ENCODE measurements around the gene TNPO2. TPM values are rescaled to one million over a fixed set of nuclear protein-coding genes. Genes with fewer than 3 reads are reported as not detected.

Gene TNPO2
- total and polyA plus RNA-seq, 2 experiments from 2014 or later = 13.3 to 30.9 TPM

DNA sequence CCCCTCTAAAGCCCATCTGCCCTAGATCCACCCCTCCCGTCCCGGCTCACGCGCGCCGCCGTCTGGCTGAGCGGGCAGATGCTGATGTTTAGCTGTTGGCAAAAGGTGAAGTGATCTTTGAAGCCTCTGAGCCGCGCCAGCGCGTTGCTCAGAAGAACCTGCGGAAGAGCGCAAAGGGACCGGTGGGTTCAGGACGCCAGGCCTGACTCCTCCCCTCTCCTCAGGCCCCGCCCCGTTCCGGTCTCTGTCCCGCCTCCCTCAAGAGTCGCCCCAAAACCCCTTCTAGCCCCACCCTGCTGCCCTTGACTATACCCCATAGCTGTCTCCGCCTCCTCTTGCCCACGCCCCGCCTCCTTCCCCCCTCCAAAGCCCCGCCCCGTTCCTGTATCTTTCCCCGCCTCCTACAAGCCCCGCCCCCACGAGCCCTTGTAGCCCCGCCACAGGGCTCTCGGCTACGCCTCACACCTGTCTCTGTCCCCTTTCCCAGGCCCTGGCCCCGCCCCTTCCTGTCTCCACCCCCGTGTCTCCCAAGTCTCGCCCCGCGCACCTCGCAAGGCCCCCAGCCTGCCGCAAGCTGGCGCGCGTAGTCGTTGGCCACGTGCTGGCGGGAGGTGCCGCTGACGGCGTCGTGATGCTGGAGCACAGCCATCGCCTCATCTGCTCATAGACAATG, 66.7 kb downstream of the TNPO2 start:
- no peak overlapping the region for H3K27ac ChIP-seq
- WGBS, 2 experiments (ENCODE audit: low coverage in 1 of 2, low lambda C conversion rate in 2 of 2, missing lambda C conversion rate in 2 of 2) = 60 to 64% methylated on average over 30 to 50 of the region's 50 CpGs
- H2AFZ ChIP-seq = no peak overlapping the region
- H3F3A ChIP-seq (ENCODE audit: insufficient read depth) = no peaks in the 10 kb centered on the region
- H4K20me1 ChIP-seq (ENCODE audit: insufficient read depth) = no peaks in the 10 kb centered on the region
- no peaks in the 10 kb centered on the region for H3K79me2 ChIP-seq (ENCODE audit: insufficient read depth)
- H3K9me2 ChIP-seq (ENCODE audit: insufficient read depth) = no peaks in the 10 kb centered on the region
- no peak overlapping the region for H3K4me3 ChIP-seq
- TF ChIP-seq EZH2phosphoT487 (IDR thresholded peaks at IDR 0.05; ENCODE audit: insufficient read depth, low read depth) (no peak), EZH2 (IDR thresholded peaks at IDR 0.05; ENCODE audit: insufficient read depth, poor library complexity, severe bottlenecking) (no peak)
- DNase-seq = peak; percentile 39
- H3K36me3 ChIP-seq (ENCODE audit: low read depth) = peaks cover 6% of the 10 kb centered on the region; the same call in 1 of the 2 replicates
- H3K4me1 ChIP-seq (ENCODE audit: insufficient read depth) = no peaks in the 10 kb centered on the region
- H3K27me3 ChIP-seq (replicated peaks; ENCODE audit: insufficient read depth) = no peaks in the 10 kb centered on the region
- in situ Hi-C loops (cut with MboI) = no loop called here
- H3K9ac ChIP-seq = no peak overlapping the region
- H3K4me2 ChIP-seq (ENCODE audit: unreplicated experiment) = no peak overlapping the region
- H3K9me3 ChIP-seq (ENCODE audit: low read depth) = no peaks in the 10 kb centered on the region

DNA sequence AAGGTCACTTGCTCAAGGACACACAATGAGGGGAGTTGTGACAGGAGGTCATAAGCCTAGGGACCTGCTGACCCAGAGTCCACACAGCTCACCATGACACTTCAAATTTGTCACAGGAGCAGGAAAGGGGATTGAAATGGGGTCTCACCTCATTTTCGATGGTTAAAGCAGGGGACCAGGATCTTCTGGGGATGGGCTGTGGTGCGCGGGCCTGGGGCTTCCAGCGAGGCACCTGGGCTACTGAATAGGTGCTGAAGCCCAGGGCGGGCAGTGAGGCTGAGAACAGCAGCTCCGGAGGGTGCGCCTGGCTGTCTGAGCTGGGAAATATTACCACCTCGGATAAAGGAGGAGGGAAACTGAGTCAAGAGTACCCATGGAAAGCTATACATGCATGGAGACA, 68.2 kb downstream of the TNPO2 start:
- in situ Hi-C loops (cut with MboI) = no loop called here
- no peak overlapping the region for H3K27ac ChIP-seq
- H4K20me1 ChIP-seq (ENCODE audit: insufficient read depth) = no peaks in the 10 kb centered on the region
- H3K9me2 ChIP-seq (ENCODE audit: insufficient read depth) = no peaks in the 10 kb centered on the region
- no peak for TF ChIP-seq EZH2phosphoT487 (IDR thresholded peaks at IDR 0.05; ENCODE audit: insufficient read depth, low read depth)
- TF ChIP-seq EZH2 (IDR thresholded peaks at IDR 0.05; ENCODE audit: insufficient read depth, poor library complexity, severe bottlenecking) = no peak
- H3K79me2 ChIP-seq (ENCODE audit: insufficient read depth) = no peaks in the 10 kb centered on the region
- no peaks in the 10 kb centered on the region for H3K9me3 ChIP-seq (ENCODE audit: low read depth)
- WGBS, 2 experiments (ENCODE audit: low coverage in 1 of 2, low lambda C conversion rate in 2 of 2, missing lambda C conversion rate in 2 of 2) = 90 to 93% methylated on average over 8 of the region's 8 CpGs
- H3F3A ChIP-seq (ENCODE audit: insufficient read depth) = no peaks in the 10 kb centered on the region
- H3K4me1 ChIP-seq (ENCODE audit: insufficient read depth) = no peaks in the 10 kb centered on the region
- H3K4me3 ChIP-seq = no peak overlapping the region
- no peak overlapping the region for H3K4me2 ChIP-seq (ENCODE audit: unreplicated experiment)
- no peaks in the 10 kb centered on the region for H3K27me3 ChIP-seq (replicated peaks; ENCODE audit: insufficient read depth)
- DNase-seq = no peak
- H2AFZ ChIP-seq = no peak overlapping the region
- peaks cover 6% of the 10 kb centered on the region; the same call in 1 of the 2 replicates for H3K36me3 ChIP-seq (ENCODE audit: low read depth)
- no peak overlapping the region for H3K9ac ChIP-seq

DNA sequence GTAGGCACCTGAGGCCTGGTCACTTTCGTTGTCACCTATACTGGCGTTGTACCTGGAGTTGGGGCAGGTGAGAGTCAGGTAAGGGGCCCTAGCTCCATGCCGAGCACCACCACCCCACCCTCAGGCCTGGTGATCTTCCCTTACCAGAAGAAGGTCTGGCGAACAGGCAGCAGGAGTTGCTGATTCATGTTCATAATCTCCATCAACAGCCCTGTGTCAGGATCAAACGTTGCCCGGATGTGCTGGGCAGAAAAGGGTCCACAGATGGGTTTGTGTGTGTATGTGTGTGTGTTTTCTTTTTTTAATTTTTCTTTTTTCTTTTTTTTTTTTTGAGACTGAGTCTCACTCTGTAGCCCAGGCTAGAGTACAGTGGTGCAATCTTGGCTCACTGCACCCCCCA, 71.5 kb downstream of the TNPO2 start:
- Histone ChIP-seq H3K4me3 (no peak overlapping the region), H3K4me1 (ENCODE audit: insufficient read depth) (no peaks in the 10 kb centered on the region), H3K27me3 (replicated peaks; ENCODE audit: insufficient read depth) (no peaks in the 10 kb centered on the region), H3K79me2 (ENCODE audit: insufficient read depth) (no peaks in the 10 kb centered on the region), H3K9me3 (ENCODE audit: low read depth) (no peaks in the 10 kb centered on the region), H3F3A (ENCODE audit: insufficient read depth) (no peaks in the 10 kb centered on the region), H3K9me2 (ENCODE audit: insufficient read depth) (no peaks in the 10 kb centered on the region), H2AFZ (no peak overlapping the region), H3K36me3 (ENCODE audit: low read depth) (peaks cover 6% of the 10 kb centered on the region; the same call in 1 of the 2 replicates), H3K4me2 (ENCODE audit: unreplicated experiment) (no peak overlapping the region), H4K20me1 (ENCODE audit: insufficient read depth) (no peaks in the 10 kb centered on the region), H3K27ac (no peak overlapping the region), H3K9ac (no peak overlapping the region)
- WGBS, 2 experiments (ENCODE audit: low coverage in 1 of 2, low lambda C conversion rate in 2 of 2, missing lambda C conversion rate in 2 of 2) = 96 to 97% methylated on average over 6 of the region's 6 CpGs
- TF ChIP-seq EZH2phosphoT487 (IDR thresholded peaks at IDR 0.05; ENCODE audit: insufficient read depth, low read depth) (no peak), EZH2 (IDR thresholded peaks at IDR 0.05; ENCODE audit: insufficient read depth, poor library complexity, severe bottlenecking) (no peak)
- in situ Hi-C loops (cut with MboI) = no loop called here
- DNase-seq = no peak

DNA sequence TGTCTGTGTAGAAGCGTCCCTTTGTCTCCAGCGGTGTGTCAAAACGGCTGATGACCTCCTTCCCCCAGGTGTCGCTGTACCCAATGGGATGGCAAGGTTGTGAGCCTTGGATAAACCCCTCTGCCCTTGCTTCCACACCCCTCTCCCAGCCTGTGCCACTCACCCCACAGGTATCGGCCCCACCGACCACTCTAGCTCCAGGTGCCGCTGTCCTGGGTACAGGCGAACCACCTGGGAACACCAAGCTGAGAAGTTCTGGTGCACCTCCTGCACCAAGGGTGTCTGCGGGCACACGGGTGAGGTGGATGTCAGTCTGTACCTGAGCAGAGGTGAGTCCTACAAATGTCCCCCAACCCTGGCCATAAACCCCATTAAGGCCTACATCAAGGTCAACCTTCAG, 73.8 kb downstream of the TNPO2 start:
- Histone ChIP-seq H3K4me1 (ENCODE audit: insufficient read depth) (no peaks in the 10 kb centered on the region), H3F3A (ENCODE audit: insufficient read depth) (no peaks in the 10 kb centered on the region), H3K27me3 (replicated peaks; ENCODE audit: insufficient read depth) (no peaks in the 10 kb centered on the region), H3K9me2 (ENCODE audit: insufficient read depth) (no peaks in the 10 kb centered on the region), H3K79me2 (ENCODE audit: insufficient read depth) (no peaks in the 10 kb centered on the region), H4K20me1 (ENCODE audit: insufficient read depth) (no peaks in the 10 kb centered on the region), H3K9me3 (ENCODE audit: low read depth) (no peaks in the 10 kb centered on the region), H2AFZ (no peak overlapping the region), H3K4me2 (ENCODE audit: unreplicated experiment) (no peak overlapping the region), H3K36me3 (ENCODE audit: low read depth) (no peaks in the 10 kb centered on the region), H3K9ac (no peak overlapping the region), H3K27ac (no peak overlapping the region), H3K4me3 (no peak overlapping the region)
- in situ Hi-C loops (cut with MboI) = no loop called here
- 91 to 92% methylated on average over 10 of the region's 10 CpGs for WGBS, 2 experiments (ENCODE audit: low coverage in 1 of 2, low lambda C conversion rate in 2 of 2, missing lambda C conversion rate in 2 of 2)
- no peak for DNase-seq
- no peak for TF ChIP-seq EZH2 (IDR thresholded peaks at IDR 0.05; ENCODE audit: insufficient read depth, poor library complexity, severe bottlenecking)
- TF ChIP-seq EZH2phosphoT487 (IDR thresholded peaks at IDR 0.05; ENCODE audit: insufficient read depth, low read depth) = no peak

Small RNA genes lying within 50 kb of the gene (small RNA-seq; reads per million reads assigned to genes)
- gene SNORD41 (ENCODE audit: low read depth, low replicate concordance) = 27.1 reads per million, percentile 90 among the genes with 10 or more reads in this experiment

Other genes starting within 250 kb of the TNPO2 start
- 2.7 and 4.2 TPM in 2 replicates for gene ZNF709, start 239.1 kb downstream of the TNPO2 start, total RNA-seq (2014; rRNA removed; shearing (Covaris generic))
- gene ZNF709, start 239.1 kb downstream of the TNPO2 start, polyA plus RNA-seq (2016; fragmentation: Nextera tagmentation; extraction: Ambion mirVana) = 1.1 and 1.6 TPM in 2 replicates
- gene ZNF564, start 172.4 kb downstream of the TNPO2 start, total RNA-seq (2014; rRNA removed; shearing (Covaris generic)) = 3.7 and 8.3 TPM in 2 replicates
- 5.1 and 5.6 TPM in 2 replicates for gene ZNF564, start 172.4 kb downstream of the TNPO2 start, polyA plus RNA-seq (2016; fragmentation: Nextera tagmentation; extraction: Ambion mirVana)
- gene ZNF490, start 113.1 kb downstream of the TNPO2 start, total RNA-seq (2014; rRNA removed; shearing (Covaris generic)) = 4.0 and 11.8 TPM in 2 replicates
- 2.6 and 2.7 TPM in 2 replicates for gene ZNF490, start 113.1 kb downstream of the TNPO2 start, polyA plus RNA-seq (2016; fragmentation: Nextera tagmentation; extraction: Ambion mirVana)
- gene ZNF791, start 113.0 kb downstream of the TNPO2 start, total RNA-seq (2014; rRNA removed; shearing (Covaris generic)) = 11.6 and 11.9 TPM in 2 replicates
- gene ZNF791, start 113.0 kb downstream of the TNPO2 start, polyA plus RNA-seq (2016; fragmentation: Nextera tagmentation; extraction: Ambion mirVana) = 12.6 and 14.5 TPM in 2 replicates
- 56.5 and 81.7 TPM in 2 replicates for gene MAN2B1, start 57.2 kb downstream of the TNPO2 start, total RNA-seq (2014; rRNA removed; shearing (Covaris generic))
- 37.1 and 40.6 TPM in 2 replicates for gene MAN2B1, start 57.2 kb downstream of the TNPO2 start, polyA plus RNA-seq (2016; fragmentation: Nextera tagmentation; extraction: Ambion mirVana)
- gene WDR83, start 57.1 kb downstream of the TNPO2 start, total RNA-seq (2014; rRNA removed; shearing (Covaris generic)) = 8.2 and 9.4 TPM in 2 replicates
- gene WDR83, start 57.1 kb downstream of the TNPO2 start, polyA plus RNA-seq (2016; fragmentation: Nextera tagmentation; extraction: Ambion mirVana) = 12.7 and 13.1 TPM in 2 replicates
- gene DHPS, start 42.1 kb downstream of the TNPO2 start, total RNA-seq (2014; rRNA removed; shearing (Covaris generic)) = 68.4 and 104 TPM in 2 replicates
- 50.9 and 56.0 TPM in 2 replicates for gene DHPS, start 42.1 kb downstream of the TNPO2 start, polyA plus RNA-seq (2016; fragmentation: Nextera tagmentation; extraction: Ambion mirVana)
- gene GNG14, start 35.9 kb downstream of the TNPO2 start, total RNA-seq (2014; rRNA removed; shearing (Covaris generic)) = not detected in 2 replicates
- gene GNG14, start 35.9 kb downstream of the TNPO2 start, polyA plus RNA-seq (2016; fragmentation: Nextera tagmentation; extraction: Ambion mirVana) = not detected in 2 replicates
- 13.8 and 22.3 TPM in 2 replicates for gene FBXW9, start 27.3 kb downstream of the TNPO2 start, total RNA-seq (2014; rRNA removed; shearing (Covaris generic))
- gene FBXW9, start 27.3 kb downstream of the TNPO2 start, polyA plus RNA-seq (2016; fragmentation: Nextera tagmentation; extraction: Ambion mirVana) = 14.2 TPM in 2 replicates
- gene TRIR, start 10.8 kb upstream of the TNPO2 start, total RNA-seq (2014; rRNA removed; shearing (Covaris generic)) = 202 and 210 TPM in 2 replicates
- 162 and 170 TPM in 2 replicates for gene TRIR, start 10.8 kb upstream of the TNPO2 start, polyA plus RNA-seq (2016; fragmentation: Nextera tagmentation; extraction: Ambion mirVana)
- 81.3 and 110 TPM in 2 replicates for gene GET3, start 13.6 kb upstream of the TNPO2 start, total RNA-seq (2014; rRNA removed; shearing (Covaris generic))
- gene GET3, start 13.6 kb upstream of the TNPO2 start, polyA plus RNA-seq (2016; fragmentation: Nextera tagmentation; extraction: Ambion mirVana) = 106 and 111 TPM in 2 replicates
- not detected in 2 replicates for gene BEST2, start 27.9 kb upstream of the TNPO2 start, total RNA-seq (2014; rRNA removed; shearing (Covaris generic))
- not detected in 2 replicates for gene BEST2, start 27.9 kb upstream of the TNPO2 start, polyA plus RNA-seq (2016; fragmentation: Nextera tagmentation; extraction: Ambion mirVana)
- gene HOOK2, start 51.6 kb upstream of the TNPO2 start, total RNA-seq (2014; rRNA removed; shearing (Covaris generic)) = 17.1 TPM in 2 replicates
- gene HOOK2, start 51.6 kb upstream of the TNPO2 start, polyA plus RNA-seq (2016; fragmentation: Nextera tagmentation; extraction: Ambion mirVana) = 11.8 and 12.4 TPM in 2 replicates
- gene JUNB, start 67.6 kb upstream of the TNPO2 start, total RNA-seq (2014; rRNA removed; shearing (Covaris generic)) = 159 and 195 TPM in 2 replicates
- 95.1 and 96.2 TPM in 2 replicates for gene JUNB, start 67.6 kb upstream of the TNPO2 start, polyA plus RNA-seq (2016; fragmentation: Nextera tagmentation; extraction: Ambion mirVana)
- gene PRDX2, start 77.9 kb upstream of the TNPO2 start, total RNA-seq (2014; rRNA removed; shearing (Covaris generic)) = 230 TPM in 2 replicates
- gene PRDX2, start 77.9 kb upstream of the TNPO2 start, polyA plus RNA-seq (2016; fragmentation: Nextera tagmentation; extraction: Ambion mirVana) = 252 TPM in 2 replicates
- not detected in 2 replicates for gene THSD8, start 78.1 kb upstream of the TNPO2 start, total RNA-seq (2014; rRNA removed; shearing (Covaris generic))
- 10.8 and 12.5 TPM in 2 replicates for gene THSD8, start 78.1 kb upstream of the TNPO2 start, polyA plus RNA-seq (2016; fragmentation: Nextera tagmentation; extraction: Ambion mirVana)
- 8.2 and 16.9 TPM in 2 replicates for gene RNASEH2A, start 82.7 kb upstream of the TNPO2 start, total RNA-seq (2014; rRNA removed; shearing (Covaris generic))
- gene RNASEH2A, start 82.7 kb upstream of the TNPO2 start, polyA plus RNA-seq (2016; fragmentation: Nextera tagmentation; extraction: Ambion mirVana) = 23.8 and 32.3 TPM in 2 replicates
- gene RTBDN, start 110.6 kb upstream of the TNPO2 start, total RNA-seq (2014; rRNA removed; shearing (Covaris generic)) = not detected in 2 replicates
- gene RTBDN, start 110.6 kb upstream of the TNPO2 start, polyA plus RNA-seq (2016; fragmentation: Nextera tagmentation; extraction: Ambion mirVana) = not detected in 2 replicates
- 1.8 TPM in 1 of 2 replicates, not detected in the other for gene MAST1, start 114.6 kb upstream of the TNPO2 start, total RNA-seq (2014; rRNA removed; shearing (Covaris generic))
- 0.24 TPM in 1 of 2 replicates, not detected in the other for gene MAST1, start 114.6 kb upstream of the TNPO2 start, polyA plus RNA-seq (2016; fragmentation: Nextera tagmentation; extraction: Ambion mirVana)
- gene DNASE2, start 157.5 kb upstream of the TNPO2 start, total RNA-seq (2014; rRNA removed; shearing (Covaris generic)) = 35.4 and 40.9 TPM in 2 replicates
- 51.7 and 52.4 TPM in 2 replicates for gene DNASE2, start 157.5 kb upstream of the TNPO2 start, polyA plus RNA-seq (2016; fragmentation: Nextera tagmentation; extraction: Ambion mirVana)
- gene KLF1, start 163.3 kb upstream of the TNPO2 start, total RNA-seq (2014; rRNA removed; shearing (Covaris generic)) = 0.11 TPM in 1 of 2 replicates, not detected in the other
- gene KLF1, start 163.3 kb upstream of the TNPO2 start, polyA plus RNA-seq (2016; fragmentation: Nextera tagmentation; extraction: Ambion mirVana) = not detected in 2 replicates
- 22.5 and 30.0 TPM in 2 replicates for gene GCDH, start 167.2 kb upstream of the TNPO2 start, total RNA-seq (2014; rRNA removed; shearing (Covaris generic))
- gene GCDH, start 167.2 kb upstream of the TNPO2 start, polyA plus RNA-seq (2016; fragmentation: Nextera tagmentation; extraction: Ambion mirVana) = 20.0 and 20.7 TPM in 2 replicates
- 0.25 TPM in 1 of 2 replicates, not detected in the other for gene SYCE2, start 195.4 kb upstream of the TNPO2 start, total RNA-seq (2014; rRNA removed; shearing (Covaris generic))
- gene SYCE2, start 195.4 kb upstream of the TNPO2 start, polyA plus RNA-seq (2016; fragmentation: Nextera tagmentation; extraction: Ambion mirVana) = 0.49 and 0.56 TPM in 2 replicates
- 33.5 and 39.2 TPM in 2 replicates for gene FARSA, start 209.8 kb upstream of the TNPO2 start, total RNA-seq (2014; rRNA removed; shearing (Covaris generic))
- gene FARSA, start 209.8 kb upstream of the TNPO2 start, polyA plus RNA-seq (2016; fragmentation: Nextera tagmentation; extraction: Ambion mirVana) = 79.9 and 83.4 TPM in 2 replicates
- gene CALR, start 214.7 kb upstream of the TNPO2 start, total RNA-seq (2014; rRNA removed; shearing (Covaris generic)) = 1,238 and 1,432 TPM in 2 replicates
- 1,015 and 1,067 TPM in 2 replicates for gene CALR, start 214.7 kb upstream of the TNPO2 start, polyA plus RNA-seq (2016; fragmentation: Nextera tagmentation; extraction: Ambion mirVana)
- gene RAD23A, start 221.9 kb upstream of the TNPO2 start, total RNA-seq (2014; rRNA removed; shearing (Covaris generic)) = 88.5 and 107 TPM in 2 replicates
- gene RAD23A, start 221.9 kb upstream of the TNPO2 start, polyA plus RNA-seq (2016; fragmentation: Nextera tagmentation; extraction: Ambion mirVana) = 177 and 182 TPM in 2 replicates
- 41.6 and 48.4 TPM in 2 replicates for gene GADD45GIP1, start 233.3 kb upstream of the TNPO2 start, total RNA-seq (2014; rRNA removed; shearing (Covaris generic))
- 132 and 136 TPM in 2 replicates for gene GADD45GIP1, start 233.3 kb upstream of the TNPO2 start, polyA plus RNA-seq (2016; fragmentation: Nextera tagmentation; extraction: Ambion mirVana)
- not detected in 2 replicates for gene DAND5, start 245.6 kb upstream of the TNPO2 start, total RNA-seq (2014; rRNA removed; shearing (Covaris generic))
- not detected in 2 replicates for gene DAND5, start 245.6 kb upstream of the TNPO2 start, polyA plus RNA-seq (2016; fragmentation: Nextera tagmentation; extraction: Ambion mirVana)

Data from GM23248 (cell line).